Measurements from ENCODE around the gene CSF3. TPM values are rescaled to one million over a fixed set of nuclear protein-coding genes. Genes with fewer than 3 reads are reported as not detected.

CSF3 gene, protein sequence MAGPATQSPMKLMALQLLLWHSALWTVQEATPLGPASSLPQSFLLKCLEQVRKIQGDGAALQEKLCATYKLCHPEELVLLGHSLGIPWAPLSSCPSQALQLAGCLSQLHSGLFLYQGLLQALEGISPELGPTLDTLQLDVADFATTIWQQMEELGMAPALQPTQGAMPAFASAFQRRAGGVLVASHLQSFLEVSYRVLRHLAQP
- total RNA-seq = 17.7 and 89.3 TPM in 2 replicates

DNA sequence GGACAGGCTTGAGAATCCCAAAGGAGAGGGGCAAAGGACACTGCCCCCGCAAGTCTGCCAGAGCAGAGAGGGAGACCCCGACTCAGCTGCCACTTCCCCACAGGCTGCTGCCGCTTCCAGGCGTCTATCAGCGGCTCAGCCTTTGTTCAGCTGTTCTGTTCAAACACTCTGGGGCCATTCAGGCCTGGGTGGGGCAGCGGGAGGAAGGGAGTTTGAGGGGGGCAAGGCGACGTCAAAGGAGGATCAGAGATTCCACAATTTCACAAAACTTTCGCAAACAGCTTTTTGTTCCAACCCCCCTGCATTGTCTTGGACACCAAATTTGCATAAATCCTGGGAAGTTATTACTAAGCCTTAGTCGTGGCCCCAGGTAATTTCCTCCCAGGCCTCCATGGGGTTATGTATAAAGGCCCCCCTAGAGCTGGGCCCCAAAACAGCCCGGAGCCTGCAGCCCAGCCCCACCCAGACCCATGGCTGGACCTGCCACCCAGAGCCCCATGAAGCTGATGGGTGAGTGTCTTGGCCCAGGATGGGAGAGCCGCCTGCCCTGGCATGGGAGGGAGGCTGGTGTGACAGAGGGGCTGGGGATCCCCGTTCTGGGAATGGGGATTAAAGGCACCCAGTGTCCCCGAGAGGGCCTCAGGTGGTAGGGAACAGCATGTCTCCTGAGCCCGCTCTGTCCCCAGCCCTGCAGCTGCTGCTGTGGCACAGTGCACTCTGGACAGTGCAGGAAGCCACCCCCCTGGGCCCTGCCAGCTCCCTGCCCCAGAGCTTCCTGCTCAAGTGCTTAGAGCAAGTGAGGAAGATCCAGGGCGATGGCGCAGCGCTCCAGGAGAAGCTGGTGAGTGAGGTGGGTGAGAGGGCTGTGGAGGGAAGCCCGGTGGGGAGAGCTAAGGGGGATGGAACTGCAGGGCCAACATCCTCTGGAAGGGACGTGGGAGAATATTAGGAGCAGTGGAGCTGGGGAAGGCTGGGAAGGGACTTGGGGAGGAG lies at the start of gene CSF3:
TSS of gene CSF3 (plus strand) at position 436 of the 993 bp plus-strand sequence. CDS start at position 471, 35 bp downstream.

DNA sequence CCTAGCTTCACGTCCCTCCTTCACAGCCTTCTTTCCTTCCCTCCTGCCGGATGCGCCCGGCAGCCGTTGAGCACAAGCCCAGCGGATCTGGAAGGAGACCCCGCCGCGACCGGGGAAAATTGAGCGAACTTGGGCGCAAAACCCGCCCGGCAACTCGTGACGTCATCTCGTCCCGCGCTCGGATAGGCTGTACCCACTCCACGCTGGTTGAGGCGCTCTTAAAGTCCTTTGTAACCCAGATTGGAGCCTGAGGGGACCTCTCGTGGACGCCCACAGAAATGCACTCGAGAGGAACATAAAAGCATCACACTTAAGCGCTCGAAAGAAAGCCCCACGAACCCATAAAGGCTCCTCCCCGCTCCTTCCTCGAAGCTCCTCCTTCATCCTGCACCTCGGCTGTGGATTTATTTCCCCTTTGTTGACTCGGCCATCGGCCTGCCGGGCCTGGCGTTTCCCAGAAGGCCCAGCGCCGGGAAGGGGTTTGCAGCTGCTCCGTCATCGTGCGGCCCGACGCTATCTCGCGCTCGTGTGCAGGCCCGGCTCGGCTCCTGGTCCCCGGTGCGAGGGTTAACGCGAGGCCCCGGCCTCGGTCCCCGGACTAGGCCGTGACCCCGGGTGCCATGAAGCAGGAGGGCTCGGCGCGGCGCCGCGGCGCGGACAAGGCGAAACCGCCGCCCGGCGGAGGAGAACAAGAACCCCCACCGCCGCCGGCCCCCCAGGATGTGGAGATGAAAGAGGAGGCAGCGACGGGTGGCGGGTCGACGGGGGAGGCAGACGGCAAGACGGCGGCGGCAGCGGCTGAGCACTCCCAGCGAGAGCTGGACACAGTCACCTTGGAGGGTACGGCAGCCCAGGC lies 34.7 kb upstream of the CSF3 start, which contains the start of gene PSMD3:
TSS of gene PSMD3 (plus strand) at position 457 of the 856 bp plus-strand sequence. CDS start at position 621, 164 bp downstream.

DNA sequence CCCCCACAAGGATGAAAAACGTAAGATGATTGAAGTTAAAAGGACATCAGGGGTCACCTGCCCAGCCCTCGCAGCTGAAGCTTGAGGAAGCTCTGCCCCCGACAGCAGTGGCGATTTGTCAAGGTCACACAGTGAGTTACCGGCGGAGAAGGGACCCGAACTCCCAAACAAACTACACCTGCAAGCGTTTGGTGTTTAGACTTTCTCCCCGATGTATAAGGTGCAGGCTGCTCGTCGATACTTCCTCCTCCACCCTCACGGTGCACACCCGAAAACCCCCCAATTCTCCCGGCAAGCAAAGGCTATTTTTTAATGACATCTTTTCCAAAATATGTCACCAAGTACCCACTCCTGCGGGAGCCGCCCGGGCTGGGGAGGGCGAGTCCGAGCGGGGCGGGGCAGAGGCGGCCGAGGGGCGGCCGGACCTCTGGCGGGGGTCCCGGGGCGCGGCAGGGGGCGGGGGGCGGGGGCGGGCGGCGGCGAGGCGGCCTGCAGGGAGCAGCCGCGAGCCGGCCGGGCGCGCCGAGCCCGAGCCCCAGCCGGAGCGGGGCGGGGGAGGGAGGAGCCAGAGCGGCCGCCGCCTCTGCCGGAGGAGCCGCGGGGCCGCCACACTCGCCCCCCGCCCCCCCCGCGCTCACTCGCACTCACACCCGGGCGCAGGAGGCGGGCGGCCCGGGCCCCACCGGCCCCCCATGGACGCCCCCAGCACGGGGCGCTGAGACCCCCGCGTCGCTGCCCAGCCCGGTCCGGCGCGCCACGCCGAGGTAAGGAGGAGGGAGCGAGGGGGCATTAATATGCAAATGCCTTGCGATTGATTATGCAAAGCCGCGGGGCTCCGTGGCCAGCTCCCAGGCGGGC lies 47.3 kb downstream of the CSF3 start, which contains the start of gene THRA:
TSS of gene THRA (plus strand) at position 637 of the 858 bp plus-strand sequence. CDS start 11,524 bp downstream, outside the sequence.

Other genes starting within 250 kb of the CSF3 start
- not detected in 2 replicates for gene IKZF3, start 151.1 kb upstream of the CSF3 start, total RNA-seq
- not detected in 2 replicates for gene ZPBP2, start 147.2 kb upstream of the CSF3 start, total RNA-seq
- gene GSDMB, start 96.8 kb upstream of the CSF3 start, total RNA-seq = 2.1 and 3.0 TPM in 2 replicates
- 28.7 and 30.7 TPM in 2 replicates for gene ORMDL3, start 87.8 kb upstream of the CSF3 start, total RNA-seq
- not detected in 2 replicates for gene LRRC3C, start 87.7 kb upstream of the CSF3 start, total RNA-seq
- gene GSDMA, start 52.4 kb upstream of the CSF3 start, total RNA-seq = 1.9 and 8.4 TPM in 2 replicates
- gene PSMD3, start 34.6 kb upstream of the CSF3 start, total RNA-seq = 144 and 208 TPM in 2 replicates
- 51.2 and 66.2 TPM in 2 replicates for gene MED24, start 39.0 kb downstream of the CSF3 start, total RNA-seq
- gene THRA, start 47.5 kb downstream of the CSF3 start, total RNA-seq = 10.5 and 11.3 TPM in 2 replicates
- gene NR1D1, start 85.1 kb downstream of the CSF3 start, total RNA-seq = 4.9 and 6.9 TPM in 2 replicates
- 40.4 and 42.8 TPM in 2 replicates for gene MSL1, start 106.5 kb downstream of the CSF3 start, total RNA-seq
- 21.4 and 22.2 TPM in 2 replicates for gene CASC3, start 125.1 kb downstream of the CSF3 start, total RNA-seq
- 6.8 and 7.1 TPM in 2 replicates for gene RAPGEFL1, start 162.0 kb downstream of the CSF3 start, total RNA-seq
- 7.3 and 9.7 TPM in 2 replicates for gene WIPF2, start 203.9 kb downstream of the CSF3 start, total RNA-seq